Measurements from ENCODE around the gene ANO2. TPM values are rescaled to one million over a fixed set of nuclear protein-coding genes. Genes with fewer than 3 reads are reported as not detected.

Gene ANO2
- total and polyA plus RNA-seq, 5 donors from 2014 or later = 0.10 TPM; not detected in 4

DNA sequence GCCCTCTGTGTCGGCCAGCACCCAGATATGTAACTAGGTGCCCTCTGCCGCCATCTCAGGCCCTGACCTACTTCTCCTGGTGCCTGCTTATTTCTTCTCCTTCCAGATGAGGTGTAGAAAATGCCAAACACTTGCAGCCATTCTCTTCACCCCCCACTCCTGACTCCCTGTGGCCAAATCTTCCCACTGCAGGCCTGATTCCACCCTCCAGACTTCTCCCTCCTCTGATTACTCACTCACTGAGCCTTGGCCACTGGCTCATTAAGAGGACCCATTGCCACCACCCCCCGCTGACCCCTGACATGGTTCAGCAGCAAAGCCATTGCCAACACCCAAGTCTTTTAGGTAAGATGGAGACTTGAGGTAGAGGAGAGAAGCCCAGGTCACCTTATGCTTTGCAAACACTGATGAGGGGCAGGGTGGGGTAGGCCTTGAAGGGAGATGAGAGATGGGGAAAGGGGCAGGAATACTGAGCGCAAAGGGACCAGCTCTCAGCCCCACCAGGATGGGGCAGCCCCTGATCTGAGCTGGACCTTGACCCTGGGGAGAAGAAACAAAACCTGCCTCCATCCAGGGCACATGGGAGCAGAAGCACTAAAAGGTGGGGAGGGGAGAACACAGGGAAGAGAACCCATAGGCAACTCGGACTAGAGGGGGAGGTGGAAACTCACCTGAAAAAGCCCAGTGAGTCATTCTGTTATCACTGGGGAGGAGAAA lies 25.1 kb upstream of the ANO2 start:
- Histone ChIP-seq H3K27ac (ENCODE audit: insufficient read depth, low read length, poor library complexity, severe bottlenecking) (no peak overlapping the region), H3K9me3 (ENCODE audit: control insufficient read depth in 2 of 2, low read length in 2 of 2) (no peaks in the 10 kb centered on the region), H3K4me3 (ENCODE audit: low read depth, low read length) (no peak overlapping the region), H3K27me3 (ENCODE audit: control insufficient read depth, insufficient read depth, low read length) (no peaks in the 10 kb centered on the region), H3K4me1 (ENCODE audit: control insufficient read depth, insufficient read depth, low read length, poor library complexity, severe bottlenecking) (no peaks in the 10 kb centered on the region), H3K36me3 (ENCODE audit: control insufficient read depth, insufficient read depth, low read length) (no peaks in the 10 kb centered on the region)
- H3K36me3 Mint-ChIP-seq = no peaks in the 10 kb centered on the region
- peaks cover 6% of the 10 kb centered on the region for H3K27me3 Mint-ChIP-seq
- DNase-seq (no peak), ATAC-seq (ENCODE audit: low read depth in 2 of 2) (no peak)
- H3K4me3 Mint-ChIP-seq = no peak overlapping the region
- H3K9me3 Mint-ChIP-seq = no peaks in the 10 kb centered on the region
- no peaks in the 10 kb centered on the region for H3K4me1 Mint-ChIP-seq
- no peak overlapping the region for H3K27ac Mint-ChIP-seq

GRCh38 chr12:5969156-5969973 lies 24.3 kb upstream of the ANO2 start:
- Mint-ChIP-seq H3K36me3 (no peaks in the 10 kb centered on the region), H3K27me3 (peaks cover 6% of the 10 kb centered on the region), H3K27ac (no peak overlapping the region), H3K4me3 (no peak overlapping the region), H3K4me1 (peaks cover 0 to 2% (median 0%) of the 10 kb centered on the region in 4 donors), H3K9me3 (no peaks in the 10 kb centered on the region)
- Histone ChIP-seq H3K9me3 (ENCODE audit: control insufficient read depth in 2 of 2, low read length in 2 of 2) (no peaks in the 10 kb centered on the region), H3K27me3 (ENCODE audit: control insufficient read depth, insufficient read depth, low read length) (no peaks in the 10 kb centered on the region), H3K4me3 (ENCODE audit: low read depth, low read length) (no peak overlapping the region), H3K36me3 (ENCODE audit: control insufficient read depth, insufficient read depth, low read length) (no peaks in the 10 kb centered on the region), H3K27ac (ENCODE audit: insufficient read depth, low read length, poor library complexity, severe bottlenecking) (no peak overlapping the region), H3K4me1 (ENCODE audit: control insufficient read depth, insufficient read depth, low read length, poor library complexity, severe bottlenecking) (no peaks in the 10 kb centered on the region)
- no peak for ATAC-seq (ENCODE audit: low read depth in 2 of 2)
- DNase-seq = no peak

DNA sequence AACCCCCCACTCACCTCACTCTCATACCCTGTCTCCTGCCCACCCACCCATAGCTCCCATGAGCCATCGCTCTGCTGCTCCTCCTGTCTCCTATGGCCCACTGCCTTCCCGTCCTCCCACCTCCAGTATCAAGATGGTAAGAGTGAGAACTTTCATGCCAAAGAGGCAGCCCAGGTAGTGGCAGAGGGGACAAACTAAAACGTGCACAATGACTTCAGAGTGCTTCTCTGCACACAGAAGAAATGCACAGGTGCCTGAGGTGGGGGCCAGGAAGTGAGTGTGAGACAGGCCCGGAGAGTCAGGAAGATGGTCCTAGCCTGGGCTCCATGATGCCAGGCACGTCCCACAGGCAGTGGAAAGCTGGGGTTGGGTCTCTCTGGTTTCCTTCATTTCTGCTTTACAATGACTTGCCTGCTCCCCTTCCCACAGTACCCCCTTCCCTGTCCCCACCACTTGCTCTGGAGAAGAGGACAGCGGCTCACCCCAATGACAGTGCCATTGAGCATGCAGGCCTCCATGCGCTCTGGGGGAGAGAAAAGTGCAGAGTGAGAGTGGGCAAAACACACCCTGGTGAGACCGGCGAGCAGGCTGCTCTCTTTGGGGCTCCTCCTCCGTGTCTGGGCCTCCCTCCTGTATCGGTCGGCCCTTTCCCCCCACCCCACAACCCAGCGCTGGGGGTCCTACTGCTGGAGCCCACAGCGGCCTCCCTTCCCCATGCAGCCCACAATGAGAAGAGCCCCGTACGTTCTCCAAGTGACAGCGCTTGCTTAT lies 22.8 kb upstream of the ANO2 start:
- Mint-ChIP-seq H3K4me1 (peaks cover 0 to 5% (median 1%) of the 10 kb centered on the region in 4 donors), H3K9me3 (no peaks in the 10 kb centered on the region), H3K36me3 (no peaks in the 10 kb centered on the region), H3K27ac (no peak overlapping the region), H3K27me3 (peaks cover 6% of the 10 kb centered on the region), H3K4me3 (no peak overlapping the region)
- Histone ChIP-seq H3K36me3 (ENCODE audit: control insufficient read depth, insufficient read depth, low read length) (no peaks in the 10 kb centered on the region), H3K4me1 (ENCODE audit: control insufficient read depth, insufficient read depth, low read length, poor library complexity, severe bottlenecking) (no peaks in the 10 kb centered on the region), H3K27me3 (ENCODE audit: control insufficient read depth, insufficient read depth, low read length) (no peaks in the 10 kb centered on the region), H3K4me3 (ENCODE audit: low read depth, low read length) (no peak overlapping the region), H3K9me3 (ENCODE audit: control insufficient read depth in 2 of 2, low read length in 2 of 2) (no peaks in the 10 kb centered on the region), H3K27ac (ENCODE audit: insufficient read depth, low read length, poor library complexity, severe bottlenecking) (no peak overlapping the region)
- ATAC-seq (ENCODE audit: low read depth in 2 of 2) = no peak
- no peak for DNase-seq

GRCh38 chr12:5966486-5967095 lies 21.5 kb upstream of the ANO2 start:
- H3K9me3 Mint-ChIP-seq = no peaks in the 10 kb centered on the region
- no peak for DNase-seq
- H3K27ac Mint-ChIP-seq = no peak overlapping the region
- H3K4me1 Mint-ChIP-seq = peaks cover 0 to 5% (median 1%) of the 10 kb centered on the region in 4 donors
- Histone ChIP-seq H3K36me3 (ENCODE audit: control insufficient read depth, insufficient read depth, low read length) (no peaks in the 10 kb centered on the region), H3K4me1 (ENCODE audit: control insufficient read depth, insufficient read depth, low read length, poor library complexity, severe bottlenecking) (no peaks in the 10 kb centered on the region), H3K27me3 (ENCODE audit: control insufficient read depth, insufficient read depth, low read length) (no peaks in the 10 kb centered on the region), H3K27ac (ENCODE audit: insufficient read depth, low read length, poor library complexity, severe bottlenecking) (no peak overlapping the region), H3K4me3 (ENCODE audit: low read depth, low read length) (no peak overlapping the region), H3K9me3 (ENCODE audit: control insufficient read depth in 2 of 2, low read length in 2 of 2) (no peaks in the 10 kb centered on the region)
- no peaks in the 10 kb centered on the region for H3K36me3 Mint-ChIP-seq
- H3K4me3 Mint-ChIP-seq = no peak overlapping the region
- H3K27me3 Mint-ChIP-seq = peaks cover 11% of the 10 kb centered on the region
- no peak for ATAC-seq (ENCODE audit: low read depth in 2 of 2)

DNA sequence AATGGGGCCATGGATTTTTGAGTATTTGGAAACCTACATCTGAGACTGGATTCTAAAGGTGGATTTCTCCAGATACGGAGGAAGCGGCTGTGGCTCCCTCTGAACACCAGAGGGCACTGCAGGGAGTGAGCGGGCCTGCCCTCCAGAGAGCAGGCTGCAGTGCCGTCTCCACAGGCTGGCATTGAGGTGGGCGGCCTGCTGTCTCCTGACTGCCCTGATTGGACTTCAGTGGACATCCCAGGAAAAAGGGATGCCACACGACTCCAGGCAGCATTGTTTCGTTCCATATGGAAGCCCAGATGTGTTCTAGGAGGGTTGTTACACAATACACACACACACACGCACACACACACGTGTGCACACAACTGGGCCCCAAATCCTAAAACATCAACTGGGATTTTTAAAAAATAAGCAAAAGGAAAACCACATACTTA lies 20.9 kb upstream of the ANO2 start:
- no peak overlapping the region for H3K4me3 Mint-ChIP-seq
- no peak overlapping the region for H3K27ac Mint-ChIP-seq
- ATAC-seq (ENCODE audit: low read depth in 2 of 2) (peak; percentile 65 to 71), DNase-seq (peak; percentile 10 to 32 (median 30))
- H3K36me3 Mint-ChIP-seq = no peaks in the 10 kb centered on the region
- H3K4me1 Mint-ChIP-seq = peaks cover 0 to 5% (median 1%) of the 10 kb centered on the region in 4 donors
- no peaks in the 10 kb centered on the region for H3K36me3 ChIP-seq (ENCODE audit: control insufficient read depth, insufficient read depth, low read length)
- no peak overlapping the region for H3K4me3 ChIP-seq (ENCODE audit: low read depth, low read length)
- H3K9me3 Mint-ChIP-seq = no peaks in the 10 kb centered on the region
- no peaks in the 10 kb centered on the region for H3K4me1 ChIP-seq (ENCODE audit: control insufficient read depth, insufficient read depth, low read length, poor library complexity, severe bottlenecking)
- peaks cover 9% of the 10 kb centered on the region for H3K27me3 Mint-ChIP-seq
- H3K27me3 ChIP-seq (ENCODE audit: control insufficient read depth, insufficient read depth, low read length) = no peaks in the 10 kb centered on the region
- H3K9me3 ChIP-seq (ENCODE audit: control insufficient read depth in 2 of 2, low read length in 2 of 2) = no peaks in the 10 kb centered on the region
- no peak overlapping the region for H3K27ac ChIP-seq (ENCODE audit: insufficient read depth, low read length, poor library complexity, severe bottlenecking)

DNA sequence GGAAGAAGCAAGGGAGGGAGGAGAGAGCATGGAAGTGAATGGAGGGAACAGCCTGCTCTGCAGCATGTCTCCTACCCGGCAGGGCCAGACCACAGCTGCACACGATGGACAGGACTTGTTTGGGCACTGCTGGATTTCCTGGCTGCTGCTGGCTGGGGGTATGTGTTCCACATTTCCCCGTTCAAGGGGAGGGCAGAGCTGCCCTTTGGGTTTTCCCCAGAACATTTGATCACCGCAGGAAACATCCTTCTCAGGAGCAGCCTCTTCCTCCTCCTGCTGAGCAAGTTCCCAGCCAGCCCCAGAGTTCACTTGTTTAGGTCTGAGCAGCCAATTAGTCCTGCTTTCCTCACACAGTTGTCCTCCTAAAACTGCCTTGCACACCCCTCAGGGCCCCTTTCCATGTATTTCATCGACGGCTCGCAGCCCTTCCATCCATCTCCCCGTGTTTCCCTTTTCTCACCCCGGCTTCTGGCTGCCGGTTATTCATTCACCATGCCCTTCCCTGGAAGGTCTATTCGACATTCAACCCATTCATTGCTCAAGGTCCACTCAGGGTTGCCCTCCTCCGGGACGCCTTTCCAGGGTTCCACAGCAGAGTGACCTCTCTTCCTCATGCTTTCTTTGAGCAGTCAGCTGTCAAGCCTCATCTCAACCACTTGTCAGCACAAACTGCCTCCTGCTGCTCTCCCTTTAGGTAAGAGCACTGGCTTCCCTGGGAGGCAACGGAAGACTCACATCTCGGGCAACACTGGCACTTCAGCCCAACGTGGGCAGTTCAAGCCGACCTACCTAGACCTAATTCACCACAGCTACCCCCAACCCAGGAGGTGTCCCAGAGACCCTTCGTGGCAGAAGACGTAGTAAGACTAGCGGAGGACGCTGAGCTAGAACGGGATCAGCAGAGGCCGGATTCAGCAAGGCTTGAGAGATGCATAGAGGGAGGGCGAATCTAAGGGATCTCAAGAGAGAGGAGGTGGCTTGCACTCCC lies 20.1 kb upstream of the ANO2 start:
- peaks cover 4% of the 10 kb centered on the region for H3K27me3 Mint-ChIP-seq
- no peaks in the 10 kb centered on the region for H3K9me3 Mint-ChIP-seq
- no peak overlapping the region for H3K27ac Mint-ChIP-seq
- no peak for DNase-seq
- H3K4me3 Mint-ChIP-seq = no peak overlapping the region
- H3K4me1 Mint-ChIP-seq = peaks cover 0 to 5% (median 1%) of the 10 kb centered on the region in 4 donors
- ATAC-seq (ENCODE audit: low read depth in 2 of 2) = no peak
- Histone ChIP-seq H3K4me3 (ENCODE audit: low read depth, low read length) (no peak overlapping the region), H3K9me3 (ENCODE audit: control insufficient read depth in 2 of 2, low read length in 2 of 2) (no peaks in the 10 kb centered on the region), H3K36me3 (ENCODE audit: control insufficient read depth, insufficient read depth, low read length) (no peaks in the 10 kb centered on the region), H3K27ac (ENCODE audit: insufficient read depth, low read length, poor library complexity, severe bottlenecking) (no peak overlapping the region), H3K27me3 (ENCODE audit: control insufficient read depth, insufficient read depth, low read length) (no peaks in the 10 kb centered on the region), H3K4me1 (ENCODE audit: control insufficient read depth, insufficient read depth, low read length, poor library complexity, severe bottlenecking) (no peaks in the 10 kb centered on the region)
- no peaks in the 10 kb centered on the region for H3K36me3 Mint-ChIP-seq

Measured in CD4-positive, CD25-positive, alpha-beta regulatory T cell (primary cell).